Keratinocyte (primary cell): Measurements from ENCODE around the gene NCKAP1. TPM values are rescaled to one million over a fixed set of nuclear protein-coding genes. Genes with fewer than 3 reads are reported as not detected.

Experiments
- DNase-seq: peaks from one replicate; pipeline ENCODE4 v3.0.0-alpha.2; 2011; ENCODE audit warnings: low read depth, missing footprints, low spot score
- FAIRE-seq: peaks from 2 replicates; lab custom pipeline; 2011; peaks lifted over from hg19 to GRCh38; lab: Jason Lieb, UNC
- H2AFZ ChIP-seq: 2 replicates; pipeline ENCODE4 v1.6.0; 2012; ENCODE audit warnings: low read length, control low read depth, inconsistent platforms; ENCODE audit not compliant: control insufficient read depth
- H3K27ac ChIP-seq: 2 replicates; pipeline ENCODE4 v1.5.1; 2011; ENCODE audit warnings: low read length; ENCODE audit not compliant: control insufficient read depth, insufficient read depth
- H3K27me3 ChIP-seq: 3 replicates; pipeline ENCODE4 v1.6.0; 2011; ENCODE audit warnings: low read length; ENCODE audit not compliant: control insufficient read depth, insufficient read depth; ENCODE audit errors: extremely low read depth
- H3K36me3 ChIP-seq, 2 experiments: 2 replicates in 1 of 2; 3 replicates in 1 of 2; pipeline ENCODE4 v1.5.1; 2011; ENCODE audit warnings: low read length in 2 of 2, mild to moderate bottlenecking in 1 of 2; ENCODE audit not compliant: control insufficient read depth in 2 of 2, insufficient read depth in 2 of 2; ENCODE audit errors: extremely low read depth in 1 of 2
- H3K4me1 ChIP-seq: 3 replicates; pipeline ENCODE4 v1.5.1; 2011; ENCODE audit warnings: low read length; ENCODE audit not compliant: control insufficient read depth, insufficient read depth; ENCODE audit errors: extremely low read depth
- H3K4me2 ChIP-seq: 3 replicates; pipeline ENCODE4 v1.6.0; 2011; ENCODE audit warnings: low read depth, low read length; ENCODE audit not compliant: control insufficient read depth, insufficient read depth; ENCODE audit errors: extremely low read depth
- H3K4me3 ChIP-seq, 3 experiments: fragments of 200-600 bp in 1 of 3; sonication (generic) in 1 of 3; 2 replicates in 2 of 3; 3 replicates in 1 of 3; pipeline ENCODE4 v1.5.1; 2011 to 2016; ENCODE audit warnings: low read length in 3 of 3, mild to moderate bottlenecking in 3 of 3, control low read depth in 2 of 3, inconsistent platforms in 1 of 3, low read depth in 1 of 3, mixed read lengths in 1 of 3, mixed run types in 1 of 3, moderate library complexity in 1 of 3; ENCODE audit not compliant: control insufficient read depth in 2 of 3, insufficient read depth in 2 of 3; ENCODE audit errors: extremely low read depth in 1 of 3
- H3K79me2 ChIP-seq: 2 replicates; pipeline ENCODE4 v1.6.0; 2012; ENCODE audit warnings: low read length; ENCODE audit not compliant: control insufficient read depth, insufficient read depth
- H3K9ac ChIP-seq: 3 replicates; pipeline ENCODE4 v1.6.0; 2011; ENCODE audit warnings: low read length; ENCODE audit not compliant: control insufficient read depth, insufficient read depth; ENCODE audit errors: extremely low read depth
- H3K9me1 ChIP-seq: 3 replicates; pipeline ENCODE4 v1.6.0; 2011; ENCODE audit warnings: low read length; ENCODE audit not compliant: control insufficient read depth, insufficient read depth; ENCODE audit errors: extremely low read depth
- H3K9me3 ChIP-seq: 2 replicates; pipeline ENCODE4 v1.5.1; 2012; ENCODE audit warnings: low read depth, low read length; ENCODE audit not compliant: control insufficient read depth
- H4K20me1 ChIP-seq: 3 replicates; pipeline ENCODE4 v1.6.0; 2011; ENCODE audit warnings: low read length; ENCODE audit not compliant: control insufficient read depth, insufficient read depth; ENCODE audit errors: extremely low read depth
- EZH2 ChIP-seq: IDR thresholded peaks from one replicate; pipeline ENCODE4 v1.6.1; 2012; ENCODE audit warnings: inconsistent platforms, mild to moderate bottlenecking, low read length, moderate library complexity
- dilution Hi-C: fragments of 300-500 bp; cut with MboI; formaldehyde crosslinking; loops from one replicate; pipeline ENCODE4 v1.7.0; 2020; ENCODE audit warnings: low sequenced_read_pairs; ENCODE audit not compliant: extremely low pct_ligation_motif_present
- polyA plus RNA-seq, 5 experiments: library from polyadenylated mRNA; depleted of rRNA in 3 of 5; stranded (reverse) in 3 of 5; stranded (forward) in 1 of 5; unstranded in 1 of 5; fragments of >200 nt; gene quantifications; 1 replicate in 1 of 5; 2 replicates in 3 of 5; 3 replicates in 1 of 5; pipeline versions ENCODE4 v1.2.1 to v1.2.3, GENCODE V29; 2011 to 2012; ENCODE audit warnings: missing spikeins in 2 of 5, low read depth in 1 of 5, low replicate concordance in 1 of 5
- TF ChIP-seq, protein P1 (sequence below), 3 experiments: IDR thresholded peaks in 1 of 3; conservative IDR thresholded peaks in 1 of 3; optimal IDR thresholded peaks in 1 of 3; 2 replicates in 2 of 3; 3 replicates in 1 of 3; pipeline versions ENCODE3 to v1.5.1; 2011; ENCODE audit warnings: low read length in 3 of 3, mild to moderate bottlenecking in 3 of 3, moderate library complexity in 2 of 3, control low read depth in 1 of 3, inconsistent platforms in 1 of 3; ENCODE audit not compliant: insufficient read depth in 2 of 3; ENCODE audit errors: extremely low read depth in 1 of 3

Gene NCKAP1
- polyA plus RNA-seq, 1 donor (not counting 4 experiments of a cell fraction or from before 2014, with no cell fraction given), result 207 TPM

- no peak for TF ChIP-seq EZH2
- TF ChIP-seq, protein P1, sequence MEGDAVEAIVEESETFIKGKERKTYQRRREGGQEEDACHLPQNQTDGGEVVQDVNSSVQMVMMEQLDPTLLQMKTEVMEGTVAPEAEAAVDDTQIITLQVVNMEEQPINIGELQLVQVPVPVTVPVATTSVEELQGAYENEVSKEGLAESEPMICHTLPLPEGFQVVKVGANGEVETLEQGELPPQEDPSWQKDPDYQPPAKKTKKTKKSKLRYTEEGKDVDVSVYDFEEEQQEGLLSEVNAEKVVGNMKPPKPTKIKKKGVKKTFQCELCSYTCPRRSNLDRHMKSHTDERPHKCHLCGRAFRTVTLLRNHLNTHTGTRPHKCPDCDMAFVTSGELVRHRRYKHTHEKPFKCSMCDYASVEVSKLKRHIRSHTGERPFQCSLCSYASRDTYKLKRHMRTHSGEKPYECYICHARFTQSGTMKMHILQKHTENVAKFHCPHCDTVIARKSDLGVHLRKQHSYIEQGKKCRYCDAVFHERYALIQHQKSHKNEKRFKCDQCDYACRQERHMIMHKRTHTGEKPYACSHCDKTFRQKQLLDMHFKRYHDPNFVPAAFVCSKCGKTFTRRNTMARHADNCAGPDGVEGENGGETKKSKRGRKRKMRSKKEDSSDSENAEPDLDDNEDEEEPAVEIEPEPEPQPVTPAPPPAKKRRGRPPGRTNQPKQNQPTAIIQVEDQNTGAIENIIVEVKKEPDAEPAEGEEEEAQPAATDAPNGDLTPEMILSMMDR (optimal IDR thresholded peaks at IDR 0.05 in 1 of 3, IDR thresholded peaks at IDR 0.05 in 1 of 3, conservative IDR thresholded peaks at IDR 0.05 in 1 of 3; ENCODE audit: extremely low read depth in 1 of 3, insufficient read depth in 2 of 3, low read length in 3 of 3), result no peak
- FAIRE-seq, result no peak
Observed at GRCh38 chr2:183025993-183026392, 12.3 kb downstream of the NCKAP1 start.

GRCh38 chr2:183024339-183025095 is 13.7 kb downstream of the NCKAP1 start:
- Histone ChIP-seq H3K4me3 (no peak overlapping the region), H3K4me2 (no peak overlapping the region), H3K9ac (no peak overlapping the region), H3K4me1 (peaks cover 21% of the 10 kb centered on the region), H3K79me2 (peaks cover 93% of the 10 kb centered on the region), H3K27ac (no peak overlapping the region), H3K27me3 (no peaks in the 10 kb centered on the region), H3K36me3 (peaks cover 0 to 3% of the 10 kb centered on the region in 2 experiments), H2AFZ (no peak overlapping the region), H3K9me1 (no peaks in the 10 kb centered on the region), H4K20me1 (peaks cover 8% of the 10 kb centered on the region), H3K9me3 (no peaks in the 10 kb centered on the region)
- TF ChIP-seq EZH2, result no peak
- TF ChIP-seq, protein P1 (optimal IDR thresholded peaks at IDR 0.05 in 1 of 3, IDR thresholded peaks at IDR 0.05 in 1 of 3, conservative IDR thresholded peaks at IDR 0.05 in 1 of 3; ENCODE audit: extremely low read depth in 1 of 3, insufficient read depth in 2 of 3, low read length in 3 of 3), result no peak
- FAIRE-seq (no peak), DNase-seq (no peak)
- dilution Hi-C loops, result no loop called here

More at GRCh38 chr2:183025993-183026392, 12.3 kb downstream of the NCKAP1 start:
- DNase-seq, result no peak
- Histone ChIP-seq H3K9me1 (no peaks in the 10 kb centered on the region), H3K9me3 (no peaks in the 10 kb centered on the region), H3K4me3 (no peak overlapping the region), H3K27ac (no peak overlapping the region), H3K9ac (no peak overlapping the region), H3K4me1 (peaks cover 13% of the 10 kb centered on the region), H3K36me3 (peaks cover 0 to 3% of the 10 kb centered on the region in 2 experiments), H2AFZ (no peak overlapping the region), H3K79me2 (peaks cover 99% of the 10 kb centered on the region), H3K27me3 (no peaks in the 10 kb centered on the region), H4K20me1 (peaks cover 14% of the 10 kb centered on the region), H3K4me2 (no peak overlapping the region)
- dilution Hi-C loops, result no loop called here
